Heart right ventricle (tissue), 16 donors: ENCODE results near the gene FGF14. TPM values are rescaled to one million over a fixed set of nuclear protein-coding genes. Genes with fewer than 3 reads are reported as not detected.

ENCODE experiments used
- ATAC-seq, 8 donors: fragments of 200-7000 bp; cut with Tn5 transposase; one replicate each; pipeline ENCODE4 v1.9.1; 2020; ENCODE audit warnings: mild to moderate bottlenecking in 8 of 8, moderate library complexity in 8 of 8, moderate number of reproducible peaks in 1 of 8
- DNase-seq, 2 donors: peaks; one replicate each; pipeline ENCODE4 v3.0.0-alpha.2; 2020
- H3K27ac ChIP-seq, 10 donors: fragments of 200-600 bp; sonication (generic) in 2 of 10; one replicate each; pipeline versions ENCODE4 v1.5.0 to v1.8.0; 2020 to 2022; ENCODE audit warnings: mild to moderate bottlenecking in 3 of 10
- H3K27me3 ChIP-seq, 7 donors: fragments of 200-600 bp; one replicate each; pipeline ENCODE4 v1.8.0; 2021 to 2022; ENCODE audit warnings: mild to moderate bottlenecking in 2 of 7
- H3K36me3 ChIP-seq, 9 donors: fragments of 200-600 bp; sonication (generic) in 1 of 9; one replicate each; pipeline versions ENCODE4 v1.5.0 to v1.8.0; 2020 to 2022; ENCODE audit warnings: mild to moderate bottlenecking in 2 of 9
- H3K4me1 ChIP-seq, 9 donors: fragments of 200-600 bp; sonication (generic) in 1 of 9; one replicate each; pipeline versions ENCODE4 v1.5.0 to v1.8.0; 2020 to 2022; ENCODE audit warnings: mild to moderate bottlenecking in 4 of 9
- H3K4me3 ChIP-seq, 10 donors: fragments of 200-600 bp; sonication (generic) in 2 of 10; one replicate each; pipeline versions ENCODE4 v1.5.0 to v1.8.0; 2020 to 2022; ENCODE audit warnings: mild to moderate bottlenecking in 7 of 10, moderate library complexity in 2 of 10
- H3K9me3 ChIP-seq, 11 donors: fragments of 200-600 bp in 10 of 11; sonication (generic) in 2 of 11; one replicate each; pipeline versions ENCODE4 v1.5.0 to v1.8.0; 2013 to 2022; ENCODE audit warnings: mild to moderate bottlenecking in 2 of 11, control low read depth in 1 of 11, moderate library complexity in 1 of 11
- CTCF ChIP-seq, 9 donors: fragments of 200-600 bp; sonication (generic) in 2 of 9; IDR thresholded peaks; one replicate each; pipeline versions ENCODE4 v1.5.0 to v1.8.0; 2021 to 2022; ENCODE audit warnings: antibody characterized with exemption in 9 of 9, mild to moderate bottlenecking in 5 of 9, moderate library complexity in 1 of 9
- WGBS, 2 donors: extraction: QIAGEN DNeasy Blood & Tissue Kit; methylation state at CpG; one replicate each; pipeline ENCODE4 v1.1.7; 2013; ENCODE audit warnings: inconsistent platforms in 1 of 2; 5-methylcytosine and 5-hydroxymethylcytosine counted together
- intact Hi-C, 10 donors: fragments of 100-400 bp; cut with DNase I; formaldehyde crosslinking; loops; one replicate each; pipeline versions ENCODE4 v1.11.1 to v1.14.2; 2022
- polyA plus RNA-seq, 2 donors: library from polyadenylated mRNA; stranded (reverse); fragments of 200-250 nt; gene quantifications; one replicate each; pipeline ENCODE4 v1.2.3, GENCODE V29; 2013
- total RNA-seq, 10 donors: library from RNA; stranded (reverse); fragmentation: NEBNext Ultra II Directional in 3 of 10; extraction: Animal tissue kit (Norgen Biotek cat#: 25700) in 3 of 10; gene quantifications; one replicate each; pipeline versions ENCODE4 v1.2.1 to v1.2.4, GENCODE V29; 2021 to 2023
- donor health status: Arrhythmogenic right ventricular cardiomyopathy.
- donor health status: ischemic (EF 13 %, LVEDD 7.1; RV severe dilation, severe dysfunction).
- donor health status: healthy with polysubstance abuse.
- donor health status: DM: no; HTN: yes; CAD: no.
- donor health status: DM: no; HTN: no; CAD: no.
- donor health status: ischemic (EF 25% LVEDD 6.9; RV normal size, moderate dysfunction).
- donor health status: ischemic (EF 25% LVEDD 5.7; RV mildly dilated, moderate dysfunction).
- donor health status: healthy.
- donor health status: DM: yes; HTN: yes; CAD: no.
- donor health status: Ischemic cardiomyopathy.
- donor health status: ischemic (EF 35%, LVEDD 5.7; RV mildly dilated, moderate dysfunction).
- donor health status: nonischemic (EF 11% LVEDD 7.7; RV severe dilation, severe dysfunction).
- donor health status: DM: yes; HTN: yes; CAD: no.
- donor health status: PGD.
- donor health status: ischemic (EF 29% LVEDD 5.4; RV normal size, mild dysfunction).
- donor health status: nonischemic (EF 23%, LVEDD 6.1; RV moderate dilation, normal function).

The FGF14 gene
- total and polyA plus RNA-seq, 12 donors, result 0.20 to 7.8 (median 5.3) TPM

GRCh38 chr13:102132777-102133295 is 269.0 kb downstream of the FGF14 start:
- no peak overlapping the region for H3K4me3 ChIP-seq
- intact Hi-C loops, result loop anchor here in 1 of 10 donors (10.0 kb wide), 1 partner anchor 322 kb away; no protein-coding TSS in a partner anchor
- ATAC-seq (no peak), DNase-seq (no peak)
- peaks cover 0 to 7% (median 0%) of the 10 kb centered on the region in 9 donors for H3K4me1 ChIP-seq
- H3K27ac ChIP-seq, result no peak overlapping the region
- 78 to 84% methylated on average over 3 of the region's 3 CpGs for WGBS, 2 donors
- H3K36me3 ChIP-seq, result no peaks in the 10 kb centered on the region
- H3K9me3 ChIP-seq, result no peaks in the 10 kb centered on the region
- no peak for TF ChIP-seq CTCF (IDR thresholded peaks at IDR 0.05)
- H3K27me3 ChIP-seq, result no peaks in the 10 kb centered on the region

GRCh38 chr13:102131246-102131645 is 270.6 kb downstream of the FGF14 start:
- intact Hi-C loops, result loop anchor here in 1 of 10 donors (10.0 kb wide), 1 partner anchor 324 kb away; no protein-coding TSS in a partner anchor
- WGBS, 2 donors, result 72 to 78% methylated on average over 2 of the region's 2 CpGs

GRCh38 chr13:102128216-102128810 is 273.5 kb downstream of the FGF14 start:
- no peak for ATAC-seq
- 59 to 64% methylated on average over 4 of the region's 4 CpGs for WGBS, 2 donors
- no peak for DNase-seq
- no peaks in the 10 kb centered on the region for H3K9me3 ChIP-seq
- H3K4me3 ChIP-seq, result no peak overlapping the region
- no peak overlapping the region for H3K27ac ChIP-seq
- intact Hi-C loops, result no loop called here
- H3K27me3 ChIP-seq, result no peaks in the 10 kb centered on the region
- H3K36me3 ChIP-seq, result no peaks in the 10 kb centered on the region
- TF ChIP-seq CTCF (IDR thresholded peaks at IDR 0.05), result no peak
- no peaks in the 10 kb centered on the region for H3K4me1 ChIP-seq

More at GRCh38 chr13:102131246-102131645, 270.6 kb downstream of the FGF14 start:
- no peak overlapping the region for H3K4me3 ChIP-seq
- H3K9me3 ChIP-seq, result no peaks in the 10 kb centered on the region
- H3K27ac ChIP-seq, result no peak overlapping the region
- DNase-seq (no peak), ATAC-seq (no peak)
- no peak for TF ChIP-seq CTCF (IDR thresholded peaks at IDR 0.05)
- H3K27me3 ChIP-seq, result no peaks in the 10 kb centered on the region
- H3K4me1 ChIP-seq, result no peaks in the 10 kb centered on the region
- H3K36me3 ChIP-seq, result no peaks in the 10 kb centered on the region

- TF ChIP-seq CTCF (IDR thresholded peaks at IDR 0.05), result no peak
- Histone ChIP-seq H3K27ac (no peak overlapping the region), H3K9me3 (no peaks in the 10 kb centered on the region), H3K27me3 (no peaks in the 10 kb centered on the region), H3K36me3 (no peaks in the 10 kb centered on the region), H3K4me1 (no peaks in the 10 kb centered on the region), H3K4me3 (no peak overlapping the region)
- WGBS, 2 donors, result 78 to 89% methylated on average over 1 of the region's 1 CpG
- DNase-seq (no peak), ATAC-seq (no peak)
- intact Hi-C loops, result no loop called here
These were observed 274.7 kb downstream of the FGF14 start for GRCh38 chr13:102127153-102127552.
